Testis (tissue), 2 donors: ENCODE measurements around the gene MPHOSPH9.

Experiments
- CTCF ChIP-seq, 3 experiments: fragments of 450-650 bp in 2 of 3; fragments of 200-600 bp in 1 of 3; sonication (generic) in 1 of 3; IDR thresholded peaks; one replicate each; pipeline ENCODE4 v1.5.1; 2016 to 2019; ENCODE audit warnings: antibody characterized with exemption in 3 of 3, mild to moderate bottlenecking in 2 of 3, moderate library complexity in 1 of 3
- POLR2A ChIP-seq: fragments of 450-650 bp; IDR thresholded peaks from one replicate; pipeline ENCODE4 v1.6.1; 2017; ENCODE audit warnings: antibody characterized with exemption, mild to moderate bottlenecking, moderate library complexity

GRCh38 chr12:123271001-123271668 is 38.2 kb upstream of the MPHOSPH9 start:
- TF ChIP-seq CTCF (IDR thresholded peaks at IDR 0.05): peak in 1 of 3 experiments; percentile 78
- TF ChIP-seq POLR2A: no peak
